ENCODE data around the gene AUTS2.

GRCh38 chr7:70615066-70615606 is 1016.9 kb downstream of the AUTS2 start:
- TF ChIP-seq EZH2 (IDR thresholded peaks at IDR 0.05; ENCODE audit: low read length) (no peak), CTCF (optimal IDR thresholded peaks at IDR 0.05 in 1 of 3, IDR thresholded peaks at IDR 0.05 in 1 of 3, conservative IDR thresholded peaks at IDR 0.05 in 1 of 3; ENCODE audit: extremely low read depth in 1 of 3, insufficient read depth in 2 of 3, low read length in 3 of 3) (no peak)
